Large intestine (tissue), 3 donors: ENCODE data around the gene DPF1. TPM values are rescaled to one million over a fixed set of nuclear protein-coding genes. Genes with fewer than 3 reads are reported as not detected.

ENCODE experiments used
- DNase-seq, 2 donors: peaks; one replicate each; pipeline versions ENCODE4 v3.0.0 to v3.0.0-alpha.2; 2013
- H3K27ac ChIP-seq: one replicate; pipeline ENCODE4 v1.5.1; 2013; ENCODE audit warnings: low read length
- H3K27me3 ChIP-seq: 2 replicates; pipeline ENCODE4 v1.6.1; 2013; ENCODE audit warnings: low read length; ENCODE audit not compliant: control insufficient read depth, insufficient read depth
- H3K36me3 ChIP-seq: 2 replicates; pipeline ENCODE4 v1.6.1; 2013; ENCODE audit warnings: low read length; ENCODE audit not compliant: control insufficient read depth, insufficient read depth
- H3K4me1 ChIP-seq: one replicate; pipeline ENCODE4 v1.6.1; 2013; ENCODE audit warnings: low read length; ENCODE audit not compliant: control insufficient read depth, insufficient read depth
- H3K4me3 ChIP-seq: one replicate; pipeline ENCODE4 v1.5.1; 2013; ENCODE audit warnings: low read length
- H3K9me3 ChIP-seq: one replicate; pipeline ENCODE4 v1.6.1; 2013; ENCODE audit warnings: mild to moderate bottlenecking, low read depth, low read length, moderate library complexity; ENCODE audit not compliant: control insufficient read depth
- WGBS: methylation state at CpG from one replicate; pipeline ENCODE4 v1.1.5; 2013; ENCODE audit warnings: low lambda C conversion rate; ENCODE audit not compliant: insufficient coverage; 5-methylcytosine and 5-hydroxymethylcytosine counted together
- polyA plus RNA-seq: library from polyadenylated mRNA; unstranded; fragments of 120-200 nt; gene quantifications from one replicate; pipeline ENCODE4 v1.2.1, GENCODE V29; 2013

The DPF1 gene
- polyA plus RNA-seq, 1 donor, result 1.8 TPM

DNA sequence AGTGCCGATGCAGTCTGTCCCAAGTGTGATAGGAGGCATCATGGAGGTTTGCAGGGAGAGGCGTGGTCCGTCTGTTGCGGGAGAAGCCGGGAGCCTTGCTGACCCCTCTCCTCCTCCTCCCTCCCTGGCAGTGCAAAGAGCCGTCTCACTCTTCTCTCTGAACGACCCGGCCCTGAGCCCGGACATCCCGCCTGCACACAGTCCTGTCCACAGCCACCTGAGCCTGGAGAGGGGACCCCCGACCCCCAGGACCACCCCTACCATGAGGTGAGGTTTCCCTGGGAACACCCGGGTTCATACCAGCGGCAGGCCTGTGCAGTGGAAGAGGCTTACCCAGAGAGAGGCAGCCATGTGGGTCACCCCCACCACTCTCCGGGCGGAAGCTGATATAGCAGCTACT lies 22.3 kb downstream of the DPF1 start:
- no peaks in the 10 kb centered on the region for H3K9me3 ChIP-seq
- peaks cover 82% of the 10 kb centered on the region for H3K36me3 ChIP-seq
- no peaks in the 10 kb centered on the region for H3K4me1 ChIP-seq
- H3K27me3 ChIP-seq, result no peaks in the 10 kb centered on the region
- H3K27ac ChIP-seq, result no peak overlapping the region
- no peak for DNase-seq
- H3K4me3 ChIP-seq, result no peak overlapping the region
- no CpG with 5 or more reads among the region's 15 CpGs for WGBS

DNA sequence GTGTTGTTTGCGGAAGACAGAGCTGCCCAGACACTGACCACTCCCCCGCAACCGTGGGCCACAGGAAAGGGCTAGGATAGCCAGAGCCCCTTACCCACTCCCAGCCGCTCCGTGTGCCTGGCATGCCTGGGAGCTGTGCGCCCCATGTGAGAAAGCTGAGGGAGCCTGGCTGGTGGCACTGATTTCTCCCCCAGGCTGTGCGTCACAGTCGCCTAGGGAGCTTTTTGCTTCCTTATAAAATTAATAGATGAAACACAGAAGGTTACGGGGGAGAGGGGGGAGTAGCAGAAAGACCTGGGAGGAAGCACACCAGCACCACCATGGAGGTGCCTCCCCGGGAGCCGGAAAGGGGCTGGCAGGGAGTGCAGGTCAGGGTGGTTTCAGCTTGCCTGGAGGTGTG lies 24.7 kb downstream of the DPF1 start:
- no peaks in the 10 kb centered on the region for H3K27me3 ChIP-seq
- H3K36me3 ChIP-seq, result peaks cover 81% of the 10 kb centered on the region
- H3K4me3 ChIP-seq, result no peak overlapping the region
- H3K27ac ChIP-seq, result no peak overlapping the region
- WGBS, result no CpG with 5 or more reads among the region's 11 CpGs
- no peaks in the 10 kb centered on the region for H3K9me3 ChIP-seq
- no peak for DNase-seq
- no peaks in the 10 kb centered on the region for H3K4me1 ChIP-seq

GRCh38 chr19:38197937-38198704 lies 25.9 kb downstream of the DPF1 start:
- Histone ChIP-seq H3K9me3 (no peaks in the 10 kb centered on the region), H3K27me3 (no peaks in the 10 kb centered on the region), H3K36me3 (peaks cover 77% of the 10 kb centered on the region), H3K4me3 (no peak overlapping the region), H3K4me1 (no peaks in the 10 kb centered on the region), H3K27ac (no peak overlapping the region)
- no peak for DNase-seq
- no CpG with 5 or more reads among the region's 25 CpGs for WGBS

DNA sequence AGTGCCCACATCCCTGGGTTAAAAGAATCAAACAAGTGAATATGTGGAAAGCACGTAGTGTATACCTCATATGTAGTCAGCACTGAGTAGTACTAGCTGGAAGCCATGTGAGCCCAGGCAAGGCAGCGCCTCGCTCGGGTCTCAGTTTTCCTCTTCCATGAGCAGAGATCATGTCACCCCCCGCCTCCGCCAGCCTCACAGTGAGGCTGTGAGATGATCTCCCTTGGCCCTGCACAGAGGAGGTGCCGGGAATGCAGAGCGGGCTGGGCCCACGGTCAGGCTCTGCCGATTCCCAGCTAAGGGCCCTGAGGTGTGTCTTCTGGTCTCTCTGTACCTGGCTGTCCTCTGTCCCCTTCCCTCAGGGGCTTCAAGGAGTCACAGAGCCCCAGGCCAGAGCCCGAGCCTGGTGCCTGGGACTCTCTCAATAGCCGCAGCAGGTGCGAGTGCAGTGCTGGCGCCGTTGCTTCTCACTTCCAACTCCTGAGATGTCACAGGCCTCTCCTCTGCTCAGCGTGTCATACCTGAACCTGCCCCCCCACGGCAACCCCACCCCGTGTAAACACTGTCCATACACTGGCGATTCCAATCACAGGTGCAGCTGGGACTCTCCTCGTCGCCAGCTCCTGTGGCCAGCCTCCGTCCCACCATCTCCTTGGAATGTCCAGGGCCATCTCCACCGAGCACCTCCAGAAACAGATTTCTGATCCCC lies 26.9 kb downstream of the DPF1 start:
- Histone ChIP-seq H3K36me3 (peaks cover 77% of the 10 kb centered on the region), H3K27ac (no peak overlapping the region), H3K4me1 (no peaks in the 10 kb centered on the region), H3K27me3 (no peaks in the 10 kb centered on the region), H3K4me3 (no peak overlapping the region), H3K9me3 (no peaks in the 10 kb centered on the region)
- no peak for DNase-seq
- no CpG with 5 or more reads among the region's 23 CpGs for WGBS

GRCh38 chr19:38196245-38196837 lies 27.7 kb downstream of the DPF1 start:
- Histone ChIP-seq H3K9me3 (no peaks in the 10 kb centered on the region), H3K4me3 (no peak overlapping the region), H3K36me3 (peaks cover 76% of the 10 kb centered on the region), H3K27me3 (no peaks in the 10 kb centered on the region), H3K4me1 (no peaks in the 10 kb centered on the region), H3K27ac (no peak overlapping the region)
- WGBS, result 100% methylated on average over 2 of the region's 13 CpGs
- DNase-seq, result no peak

- H3K4me1 ChIP-seq, result no peaks in the 10 kb centered on the region
- WGBS, result no CpG with 5 or more reads among the region's 10 CpGs
- DNase-seq, result no peak
- H3K9me3 ChIP-seq, result no peaks in the 10 kb centered on the region
- H3K4me3 ChIP-seq, result no peak overlapping the region
- H3K27me3 ChIP-seq, result no peaks in the 10 kb centered on the region
- H3K27ac ChIP-seq, result no peak overlapping the region
- H3K36me3 ChIP-seq, result peaks cover 75% of the 10 kb centered on the region
Observed at GRCh38 chr19:38195237-38195636, 28.8 kb downstream of the DPF1 start.

DNA sequence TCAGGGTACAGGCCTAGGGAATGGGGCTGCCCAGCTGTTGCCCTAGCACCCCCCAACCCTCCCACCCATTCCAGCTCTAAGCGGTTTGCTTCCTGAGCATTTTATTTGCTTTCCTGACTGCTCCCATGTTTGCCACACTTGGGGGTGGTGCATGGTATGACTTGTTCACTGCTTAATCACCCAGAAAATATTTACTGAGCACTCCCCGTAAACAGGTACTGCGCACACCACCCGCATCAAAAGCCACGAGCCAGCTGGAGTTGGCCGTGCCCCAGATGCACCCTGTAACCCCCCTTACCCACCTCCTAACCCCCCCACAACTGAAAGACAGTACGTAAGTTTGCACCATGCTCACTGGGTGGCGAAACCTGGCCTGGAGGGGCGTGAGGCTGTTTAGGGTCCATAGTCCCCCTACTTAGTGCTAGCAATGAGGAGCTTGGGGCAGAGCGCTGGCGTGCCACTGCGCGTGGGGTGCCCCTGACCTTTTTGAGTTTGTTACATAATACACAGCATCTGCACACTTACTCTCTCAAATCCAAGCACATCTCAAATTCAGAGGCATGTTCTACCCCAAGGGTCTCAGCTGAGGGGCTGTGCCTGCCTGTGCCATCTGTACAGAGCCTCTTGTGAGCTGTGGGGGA lies 29.8 kb downstream of the DPF1 start:
- Histone ChIP-seq H3K27me3 (no peaks in the 10 kb centered on the region), H3K36me3 (peaks cover 73% of the 10 kb centered on the region), H3K9me3 (no peaks in the 10 kb centered on the region), H3K4me1 (no peaks in the 10 kb centered on the region), H3K4me3 (no peak overlapping the region), H3K27ac (no peak overlapping the region)
- DNase-seq, result no peak
- WGBS, result no CpG with 5 or more reads among the region's 13 CpGs

DNA sequence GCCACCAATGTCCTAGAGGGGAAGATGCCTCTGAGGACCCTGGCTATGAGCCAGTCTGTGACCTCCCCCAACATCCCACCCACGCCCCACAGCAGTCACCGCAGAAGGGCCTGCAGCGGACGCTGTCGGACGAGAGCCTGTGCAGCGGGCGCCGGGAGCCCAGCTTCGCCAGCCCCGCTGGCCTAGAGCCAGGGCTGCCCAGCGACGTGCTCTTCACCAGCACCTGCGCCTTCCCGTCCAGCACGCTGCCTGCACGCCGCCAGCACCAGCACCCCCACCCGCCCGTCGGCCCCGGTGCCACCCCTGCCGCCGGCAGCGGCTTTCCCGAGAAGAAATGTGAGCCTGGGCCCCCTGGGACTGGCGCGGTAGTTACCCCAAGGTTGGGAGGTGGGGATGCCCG lies 30.6 kb downstream of the DPF1 start:
- H3K9me3 ChIP-seq, result no peaks in the 10 kb centered on the region
- no peaks in the 10 kb centered on the region for H3K27me3 ChIP-seq
- no peak overlapping the region for H3K27ac ChIP-seq
- DNase-seq, result no peak
- peaks cover 69% of the 10 kb centered on the region for H3K36me3 ChIP-seq
- WGBS, result no CpG with 5 or more reads among the region's 29 CpGs
- no peaks in the 10 kb centered on the region for H3K4me1 ChIP-seq
- H3K4me3 ChIP-seq, result no peak overlapping the region

DNA sequence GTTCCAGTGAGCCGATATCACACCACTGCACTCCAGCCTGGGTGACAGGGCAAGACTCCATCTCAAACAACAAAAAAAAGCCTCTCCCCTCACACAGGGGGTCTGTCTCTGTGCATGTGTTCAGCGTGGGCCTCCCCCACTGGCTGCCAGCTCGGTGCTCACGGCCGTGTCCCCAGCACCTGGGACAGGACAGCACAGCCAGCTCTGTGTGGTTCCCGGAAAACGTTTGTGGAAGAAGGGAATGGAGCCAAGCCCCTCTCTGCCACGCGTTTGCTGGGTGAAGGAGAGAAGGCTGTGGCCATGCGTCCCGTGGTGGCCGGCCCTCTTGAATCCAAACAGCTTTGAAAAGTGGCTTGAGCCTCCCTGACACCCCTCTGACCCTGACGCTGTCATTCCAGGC lies 32.3 kb downstream of the DPF1 start:
- Histone ChIP-seq H3K27me3 (no peaks in the 10 kb centered on the region), H3K4me3 (no peak overlapping the region), H3K4me1 (no peaks in the 10 kb centered on the region), H3K9me3 (no peaks in the 10 kb centered on the region), H3K27ac (no peak overlapping the region), H3K36me3 (peaks cover 54% of the 10 kb centered on the region)
- no CpG with 5 or more reads among the region's 13 CpGs for WGBS
- DNase-seq, result no peak

DNA sequence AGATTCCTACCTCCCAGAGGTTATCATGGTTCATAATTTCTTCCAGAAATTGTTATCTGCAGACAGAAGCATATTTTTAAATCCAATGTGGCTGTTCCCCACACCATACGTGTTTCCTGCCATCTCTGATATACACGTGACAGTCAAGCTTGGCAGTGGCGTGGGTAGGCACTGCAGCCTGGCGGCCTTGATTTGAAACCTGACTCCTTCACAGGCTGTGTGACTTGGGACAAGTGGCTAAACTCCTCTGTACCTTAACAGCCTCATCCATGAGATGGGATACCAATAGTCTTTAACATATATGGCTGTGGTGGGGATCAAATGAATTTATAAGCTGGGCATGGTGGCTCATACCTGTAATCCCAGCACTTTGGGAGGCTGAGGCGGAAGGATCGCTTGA lies 33.2 kb downstream of the DPF1 start:
- Histone ChIP-seq H3K9me3 (no peaks in the 10 kb centered on the region), H3K4me1 (no peaks in the 10 kb centered on the region), H3K36me3 (peaks cover 46% of the 10 kb centered on the region), H3K27ac (no peak overlapping the region), H3K4me3 (no peak overlapping the region), H3K27me3 (no peaks in the 10 kb centered on the region)
- WGBS, result no CpG with 5 or more reads among the region's 6 CpGs
- no peak for DNase-seq
